SK-N-MC (cell line): ENCODE results near the gene SEC16B.

ENCODE experiments used
- EZH2 ChIP-seq: fragments of 200-600 bp; sonication (generic); IDR thresholded peaks from one replicate; pipeline ENCODE4 v1.6.1; 2017; ENCODE audit warnings: antibody characterized with exemption
- POLR2AphosphoS5 ChIP-seq: IDR thresholded peaks from 2 replicates; pipeline ENCODE4 v1.6.1; 2012; ENCODE audit warnings: mild to moderate bottlenecking, low read depth, low read length, borderline replicate concordance

DNA sequence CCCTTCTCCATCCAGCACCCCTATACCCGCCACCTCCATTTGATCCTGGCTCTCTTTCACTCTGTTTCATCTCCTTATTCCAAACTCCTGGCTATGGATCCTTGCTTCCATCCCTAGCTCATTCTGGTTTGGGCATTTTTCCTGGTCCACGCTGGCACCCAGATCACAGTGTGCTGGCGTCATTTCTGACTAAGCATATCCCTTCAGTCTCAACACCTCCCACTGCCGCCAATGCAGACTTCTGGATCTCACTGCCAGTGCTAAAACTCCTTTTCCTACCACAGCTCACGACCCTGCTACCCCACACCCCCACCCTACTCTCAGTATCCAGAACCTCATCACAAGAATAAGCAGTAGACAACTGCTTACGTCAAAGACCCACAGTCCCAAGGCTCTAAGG lies 16.3 kb downstream of the SEC16B start:
- TF ChIP-seq EZH2 (no peak), POLR2AphosphoS5 (no peak)
